HCT116 (cell line): ENCODE data around the gene SMAD2. TPM values are rescaled to one million over a fixed set of nuclear protein-coding genes. Genes with fewer than 3 reads are reported as not detected.

Experiments
- ATAC-seq: fragments of 200-7000 bp; cut with Tn5 transposase; 2 replicates; pipeline ENCODE4 v1.9.1; 2020; ENCODE audit warnings: mild to moderate bottlenecking, moderate library complexity
- BruUV-seq: library from RNA; stranded (reverse); fragments of 400-500 nt; replicated peaks from 2 replicates; lab custom pipeline; 2021; lab: Mats Ljungman, UMichigan
- CTCF ChIA-PET: fragments of 300-600 bp; sonication (Branson Sonifier 250); formaldehyde crosslinking; loops from one replicate; lab custom pipeline; 2021; ENCODE audit warnings: antibody characterized with exemption; lab: Charles Lee
- POLR2A ChIA-PET: fragments of 300-600, 350-600 bp; sonication (Branson Sonifier 250); formaldehyde crosslinking; loops from one replicate; lab custom pipeline; 2021; ENCODE audit warnings: antibody characterized with exemption; lab: Charles Lee
- RAD21 ChIA-PET, 2 experiments: fragments of 300-600 bp; sonication (Branson Sonifier 250); formaldehyde crosslinking; loops; one replicate each; lab custom pipeline; 2023; ENCODE audit warnings: low total read pairs in 2 of 2; ENCODE audit not compliant: uncharacterized antibody in 2 of 2, unreplicated experiment in 2 of 2, low non-redundant PET in 1 of 2; lab: Charles Lee
- DNase-seq: peaks from one replicate; pipeline ENCODE4 v3.0.0-alpha.2; 2010; ENCODE audit warnings: low read depth, low spot score
- H2AFZ ChIP-seq: fragments of 200-600 bp; shearing (Covaris generic), sonication (generic); 2 replicates; pipeline ENCODE4 v1.6.1; 2017; ENCODE audit warnings: low read depth, mixed run types, mixed read lengths, antibody characterized with exemption, low read length; ENCODE audit not compliant: poor library complexity, severe bottlenecking
- H3K27ac ChIP-seq: 2 replicates; pipeline ENCODE4 v1.5.1; 2012; ENCODE audit warnings: low read depth, low read length
- H3K27me3 ChIP-seq: fragments of 200-600 bp; sonication (generic); 2 replicates; pipeline ENCODE4 v1.6.1; 2016; ENCODE audit warnings: mixed run types, low read length, mixed read lengths; ENCODE audit not compliant: insufficient read depth
- H3K36me3 ChIP-seq, 2 experiments: fragments of 200-500 bp in 1 of 2; fragments of 200-600 bp in 1 of 2; sonication (Bioruptor generic) in 1 of 2; sonication (generic) in 1 of 2; 2 replicates each; pipeline versions ENCODE4 v1.5.1 to v1.6.1; 2014 to 2016; ENCODE audit warnings: low read length in 2 of 2, inconsistent platforms in 1 of 2, mixed read lengths in 1 of 2, mixed run types in 1 of 2; ENCODE audit not compliant: insufficient read depth in 2 of 2, control insufficient read depth in 1 of 2
- H3K4me1 ChIP-seq, 2 experiments: fragments of 200-600 bp in 1 of 2; sonication (generic) in 1 of 2; 2 replicates each; pipeline versions ENCODE4 v1.5.1 to v1.6.1; 2012 to 2017; ENCODE audit warnings: low read length in 2 of 2, inconsistent platforms in 1 of 2, mild to moderate bottlenecking in 1 of 2, mixed read lengths in 1 of 2, mixed run types in 1 of 2, moderate library complexity in 1 of 2; ENCODE audit not compliant: insufficient read depth in 2 of 2, control insufficient read depth in 1 of 2
- H3K4me2 ChIP-seq: fragments of 200-600 bp; sonication (generic); 2 replicates; pipeline ENCODE4 v1.6.1; 2017; ENCODE audit warnings: mixed run types, low read length, mixed read lengths
- H3K4me3 ChIP-seq, 2 experiments: fragments of 200-600 bp in 1 of 2; sonication (generic) in 1 of 2; replicated peaks in 1 of 2; 2 replicates each; pipeline ENCODE4 v1.5.1; 2011 to 2016; ENCODE audit warnings: low read length in 2 of 2, control low read depth in 1 of 2, low read depth in 1 of 2, mild to moderate bottlenecking in 1 of 2, mixed read lengths in 1 of 2, mixed run types in 1 of 2
- H3K79me2 ChIP-seq: fragments of 200-600 bp; sonication (generic); 2 replicates; pipeline ENCODE4 v1.6.1; 2017; ENCODE audit warnings: mild to moderate bottlenecking, mixed run types, low read length, moderate library complexity, mixed read lengths; ENCODE audit not compliant: insufficient read depth
- H3K9ac ChIP-seq: fragments of 200-600 bp; sonication (generic); 2 replicates; pipeline ENCODE4 v1.6.1; 2016; ENCODE audit warnings: low read length, mixed read lengths
- H3K9me2 ChIP-seq: fragments of 200-600 bp; sonication (generic), shearing (Covaris generic); 2 replicates; pipeline ENCODE4 v1.6.1; 2017; ENCODE audit warnings: mixed run types, mild to moderate bottlenecking, moderate library complexity; ENCODE audit not compliant: insufficient read depth
- H3K9me3 ChIP-seq, 2 experiments: fragments of 200-500 bp in 1 of 2; fragments of 200-600 bp in 1 of 2; sonication (Bioruptor generic) in 1 of 2; sonication (generic) in 1 of 2; 2 replicates each; pipeline ENCODE4 v1.6.1; 2014 to 2017; ENCODE audit warnings: low read length in 2 of 2, mixed read lengths in 2 of 2, inconsistent platforms in 1 of 2, low read depth in 1 of 2, mild to moderate bottlenecking in 1 of 2, mixed run types in 1 of 2, moderate library complexity in 1 of 2; ENCODE audit not compliant: control insufficient read depth in 1 of 2, insufficient read depth in 1 of 2
- H4K20me1 ChIP-seq: fragments of 200-600 bp; sonication (generic), shearing (Covaris generic); 2 replicates; pipeline ENCODE4 v1.6.1; 2017; ENCODE audit warnings: mixed run types, mild to moderate bottlenecking, moderate library complexity; ENCODE audit not compliant: insufficient read depth
- ATF3 ChIP-seq: IDR thresholded peaks from 2 replicates; pipeline ENCODE4 v1.6.1; 2012
- CEBPB ChIP-seq: IDR thresholded peaks from 2 replicates; pipeline ENCODE4 v1.6.1; 2012; ENCODE audit warnings: low read depth
- CTCF ChIP-seq, 3 experiments: fragments of 200-600 bp in 1 of 3; sonication (generic) in 1 of 3; IDR thresholded peaks in 2 of 3; conservative IDR thresholded peaks in 1 of 3; 2 replicates each; pipeline ENCODE4 v1.5.1; 2012 to 2017; ENCODE audit warnings: low read depth in 2 of 3, low read length in 2 of 3, antibody characterized with exemption in 1 of 3, borderline replicate concordance in 1 of 3, control low read depth in 1 of 3, mild to moderate bottlenecking in 1 of 3, mixed read lengths in 1 of 3, mixed run types in 1 of 3, moderate library complexity in 1 of 3; ENCODE audit not compliant: insufficient read depth in 1 of 3
- EZH2 ChIP-seq: fragments of 200-600 bp; sonication (generic); IDR thresholded peaks from 2 replicates; pipeline ENCODE4 v1.6.1; 2017; ENCODE audit warnings: antibody characterized with exemption, mixed run types
- JUND ChIP-seq: IDR thresholded peaks from 2 replicates; pipeline ENCODE4 v1.6.1; 2012
- POLR2A ChIP-seq: IDR thresholded peaks from 2 replicates; pipeline ENCODE4 v1.7.0; 2011; ENCODE audit warnings: borderline replicate concordance; ENCODE audit not compliant: insufficient read depth, insufficient read length; ENCODE audit errors: extremely low read depth
- POLR2AphosphoS5 ChIP-seq: IDR thresholded peaks from 2 replicates; pipeline ENCODE4 v1.6.1; 2011; ENCODE audit warnings: mild to moderate bottlenecking, low read depth, low read length, moderate library complexity
- RAD21 ChIP-seq: IDR thresholded peaks from 2 replicates; pipeline ENCODE4 v1.6.1; 2012; ENCODE audit warnings: low read depth, mild to moderate bottlenecking
- REST ChIP-seq: IDR thresholded peaks from 2 replicates; pipeline ENCODE4 v1.6.1; 2012; ENCODE audit warnings: low read depth
- SIN3A ChIP-seq: IDR thresholded peaks from 2 replicates; pipeline ENCODE4 v1.6.1; 2012; ENCODE audit warnings: low read depth
- YY1 ChIP-seq: IDR thresholded peaks from 2 replicates; pipeline ENCODE4 v1.6.1; 2011; ENCODE audit warnings: low read length, low read depth, moderate library complexity, mild to moderate bottlenecking; ENCODE audit not compliant: insufficient replicate concordance; ENCODE audit errors: extremely low read depth
- ZNF274 ChIP-seq: fragments of 200-500 bp; sonication (Bioruptor generic); IDR thresholded peaks from 2 replicates; pipeline ENCODE4 v1.6.1; 2014; ENCODE audit warnings: mild to moderate bottlenecking, low read depth, low read length, inconsistent platforms
- intact Hi-C: fragments of 100-400 bp; cut with micrococcal nuclease; formaldehyde crosslinking; loops from 2 replicates; pipeline ENCODE4 v1.10.0; 2022
- total RNA-seq: library from RNA; stranded (reverse); gene quantifications from one replicate; pipeline ENCODE4 v1.2.1, GENCODE V29; 2021; ENCODE audit not compliant: unreplicated experiment

The SMAD2 gene
- total RNA-seq, 1 experiment from 2014 or later = 130 TPM

- CTCF ChIA-PET = no interaction called here
- Histone ChIP-seq H3K9ac (no peak overlapping the region), H3K9me2 (no peaks in the 10 kb centered on the region), H3K4me1 (peaks cover 6 to 8% of the 10 kb centered on the region in 2 experiments; a peak in 2 of 4 replicates), H3K9me3 (no peaks in the 10 kb centered on the region), H3K27me3 (no peaks in the 10 kb centered on the region), H3K4me2 (no peak overlapping the region), H3K79me2 (no peaks in the 10 kb centered on the region), H2AFZ (no peak overlapping the region), H3K4me3 (no peak overlapping the region), H3K27ac (no peak overlapping the region), H3K36me3 (no peaks in the 10 kb centered on the region), H4K20me1 (no peaks in the 10 kb centered on the region)
- no peak for ATAC-seq
- POLR2A ChIA-PET = no interaction called here
- no TSS peak for BruUV-seq
- TF ChIP-seq YY1 = no peak
- RAD21 ChIA-PET = no interaction called here
- intact Hi-C loops = no loop called here
- no peak for DNase-seq
Measured at GRCh38 chr18:47968721-47969120, 38.3 kb upstream of the SMAD2 start.

- no peaks in the 10 kb centered on the region for H4K20me1 ChIP-seq
- RAD21 ChIA-PET = no interaction called here
- H3K27me3 ChIP-seq = no peaks in the 10 kb centered on the region
- H3K36me3 ChIP-seq = no peaks in the 10 kb centered on the region
- TF ChIP-seq JUND = no peak
- no peak for TF ChIP-seq SIN3A
- TF ChIP-seq ATF3 = no peak
- no peak for TF ChIP-seq EZH2
- no peak for TF ChIP-seq POLR2A
- no peak for TF ChIP-seq ZNF274
- no peak for TF ChIP-seq POLR2AphosphoS5
- TF ChIP-seq RAD21 = no peak
- TF ChIP-seq CEBPB = no peak
- TF ChIP-seq CTCF (IDR thresholded peaks at IDR 0.05 in 2 of 3, conservative IDR thresholded peaks at IDR 0.05 in 1 of 3; ENCODE audit: borderline replicate concordance in 1 of 3, insufficient read depth in 1 of 3, low read depth in 2 of 3, low read length in 2 of 3) = no peak
- no peak for TF ChIP-seq REST
- no TSS peak for BruUV-seq
- DNase-seq (no peak), ATAC-seq (peak; percentile 63)
- no peak overlapping the region for H3K4me2 ChIP-seq
- POLR2A ChIA-PET = no interaction called here
- no peaks in the 10 kb centered on the region for H3K9me3 ChIP-seq
- no peak overlapping the region for H3K9ac ChIP-seq
- no peak overlapping the region for H3K4me3 ChIP-seq
- no peak overlapping the region for H2AFZ ChIP-seq
- H3K79me2 ChIP-seq = no peaks in the 10 kb centered on the region
- intact Hi-C loops = no loop called here
- H3K27ac ChIP-seq = no peak overlapping the region
- no peaks in the 10 kb centered on the region for H3K9me2 ChIP-seq
- CTCF ChIA-PET = no interaction called here
- H3K4me1 ChIP-seq = peaks cover 6 to 8% of the 10 kb centered on the region in 2 experiments; a peak in 2 of 4 replicates
Measured at GRCh38 chr18:47968006-47968676, 37.7 kb upstream of the SMAD2 start.
